Hindlimb muscle (tissue), 1 donor: Measurements from ENCODE around the gene TP63. TPM values are rescaled to one million over a fixed set of nuclear protein-coding genes. Genes with fewer than 3 reads are reported as not detected.
A peak's percentile ranks its signal among the peaks of the same experiment; 100 is the strongest.
"Not testable (repeated sequence)": the region's sequence is repeated elsewhere in the genome, so short reads cannot be mapped to it uniquely, and the experiment has no call there.

Experiments used
- DNase-seq: peaks from one replicate; pipeline ENCODE4 v3.0.0-alpha.2; 2013
- polyA plus RNA-seq: library from polyadenylated mRNA; unstranded; fragments of 120-200 nt; gene quantifications from one replicate; pipeline ENCODE4 v1.2.1, GENCODE V29; 2013; ENCODE audit not compliant: insufficient read length

Gene TP63
- polyA plus RNA-seq, 1 donor = 17.1 TPM

- DNase-seq = no peak
Observed at GRCh38 chr3:189626286-189626685, 4.9 kb upstream of the TP63 start.

- DNase-seq = peak; percentile 20
Observed at GRCh38 chr3:189629803-189630455, 1.3 kb upstream of the TP63 start.

- DNase-seq = peak; percentile 6
Observed at GRCh38 chr3:189630767-189631372, 319 bp upstream of the TP63 start.

GRCh38 chr3:189631409-189631808, 220 bp downstream of the TP63 start:
- no peak for DNase-seq

DNA sequence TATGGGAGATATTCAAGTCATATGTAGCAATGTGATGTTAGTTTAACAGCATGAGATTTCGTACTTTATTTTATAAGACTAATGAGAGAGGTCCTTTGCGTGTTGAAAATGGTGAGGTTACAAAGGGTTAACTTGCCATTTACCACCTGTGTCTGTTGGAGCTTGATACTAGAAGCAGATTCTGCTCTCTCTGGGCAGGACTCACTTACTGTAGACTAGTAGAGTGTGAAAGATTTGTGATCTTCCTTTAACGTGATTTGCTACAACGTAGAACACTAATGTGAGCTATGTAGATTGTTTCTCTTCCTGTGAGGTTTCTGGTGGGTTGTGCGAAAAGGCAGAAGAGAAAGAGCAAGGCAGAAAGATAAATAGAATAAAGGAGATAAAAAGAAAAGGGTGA, 1.1 kb downstream of the TP63 start:
- no peak for DNase-seq

- no peak for DNase-seq
Observed at GRCh38 chr3:189635339-189635738, 4.2 kb downstream of the TP63 start.

DNA sequence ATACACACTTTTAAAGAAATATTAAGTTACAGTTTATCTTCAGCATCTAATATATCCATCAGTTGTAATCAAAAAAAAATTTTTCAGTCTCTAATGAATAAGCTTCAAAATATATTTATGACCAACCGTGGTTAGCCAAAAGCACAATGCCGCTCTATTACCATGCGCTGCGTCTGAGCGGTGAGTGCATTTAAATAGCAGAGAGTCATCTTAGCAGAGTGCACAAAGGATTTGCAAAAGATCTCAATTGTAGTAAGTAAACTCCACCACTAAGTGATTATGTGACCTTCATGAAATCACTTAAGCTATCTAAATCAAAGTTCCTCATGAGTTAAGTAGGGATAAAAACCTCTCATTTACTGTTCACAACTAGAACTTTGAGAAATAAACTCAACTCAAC, 4.9 kb downstream of the TP63 start:
- DNase-seq = no peak

- no peak for DNase-seq
Observed at GRCh38 chr3:189637750-189638149, 6.6 kb downstream of the TP63 start.

DNA sequence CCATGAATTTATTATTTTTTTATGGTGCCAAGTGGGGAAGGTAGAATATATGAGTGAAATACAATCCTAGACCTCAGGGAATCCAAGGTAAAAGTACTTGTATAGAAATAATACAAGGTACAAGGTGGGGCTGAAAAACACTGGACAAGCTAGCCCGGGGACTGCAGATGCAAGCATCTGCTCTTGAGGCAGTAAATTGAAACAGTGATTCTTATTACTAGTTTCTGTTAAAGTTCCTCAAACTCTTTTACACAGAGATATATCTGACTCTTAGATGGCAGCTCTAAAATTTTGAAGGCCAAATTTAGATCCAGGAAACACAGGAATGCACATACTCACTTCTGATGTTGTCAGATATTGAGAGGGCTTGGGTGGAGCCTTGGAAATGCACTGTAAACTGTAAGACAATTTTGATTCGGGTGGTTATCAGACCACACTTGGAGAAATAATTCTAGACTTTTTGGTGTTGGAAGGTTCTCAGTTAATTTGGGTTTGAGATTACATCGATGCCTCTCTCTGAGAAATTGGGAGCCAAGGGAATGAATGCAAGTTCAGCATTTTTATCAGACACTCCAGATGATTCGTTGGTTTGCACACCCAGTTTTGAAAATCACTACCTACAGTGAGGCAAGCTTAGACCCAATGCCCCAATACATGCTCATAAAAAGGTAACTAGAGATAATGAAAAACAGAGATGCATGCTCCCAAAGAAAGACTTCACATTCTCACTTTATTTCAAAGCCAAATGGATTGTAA, 7.3 kb downstream of the TP63 start:
- DNase-seq = no peak

- no peak for DNase-seq
Observed at GRCh38 chr3:189641776-189642175, 10.6 kb downstream of the TP63 start.

GRCh38 chr3:189646853-189647542, 15.8 kb downstream of the TP63 start:
- no peak for DNase-seq

DNA sequence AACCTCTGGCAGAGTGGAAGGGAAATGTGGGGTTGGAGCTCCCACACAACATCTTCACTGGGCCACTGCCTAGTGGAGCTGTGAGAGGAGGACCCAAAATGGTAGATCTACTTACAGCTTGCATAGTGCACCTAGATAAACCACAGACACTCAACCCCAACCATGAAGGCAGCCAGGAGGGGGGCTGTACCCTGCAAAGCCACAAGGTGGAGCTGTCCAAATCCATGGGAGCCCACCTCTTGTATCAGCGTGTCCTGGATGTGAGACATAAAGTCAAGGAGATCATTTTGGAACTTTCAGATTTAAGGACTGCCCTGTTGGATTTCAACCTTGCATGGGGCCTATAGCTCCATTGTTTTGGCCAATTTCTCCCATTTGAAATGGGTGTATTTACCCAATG, 20.9 kb downstream of the TP63 start:
- DNase-seq = no peak

DNA sequence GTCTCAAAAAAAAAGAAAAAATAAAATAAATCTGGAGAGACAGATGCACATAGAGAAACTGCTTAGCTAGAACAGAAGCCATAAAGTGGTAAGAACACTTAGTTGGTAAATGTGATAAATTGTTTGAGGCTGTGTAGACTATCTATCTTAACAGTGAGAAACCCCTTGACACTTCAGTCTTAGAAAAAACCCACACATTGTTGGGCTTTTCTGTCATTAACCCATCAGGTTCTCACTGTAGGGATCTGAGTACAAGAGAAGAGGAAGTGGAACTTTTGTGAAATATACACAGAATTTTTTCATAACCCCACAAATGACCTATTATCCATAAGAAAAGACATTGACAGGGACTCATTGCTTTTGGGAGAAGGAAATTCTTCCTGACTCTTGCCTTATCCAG, 24.4 kb downstream of the TP63 start:
- DNase-seq = no peak

DNA sequence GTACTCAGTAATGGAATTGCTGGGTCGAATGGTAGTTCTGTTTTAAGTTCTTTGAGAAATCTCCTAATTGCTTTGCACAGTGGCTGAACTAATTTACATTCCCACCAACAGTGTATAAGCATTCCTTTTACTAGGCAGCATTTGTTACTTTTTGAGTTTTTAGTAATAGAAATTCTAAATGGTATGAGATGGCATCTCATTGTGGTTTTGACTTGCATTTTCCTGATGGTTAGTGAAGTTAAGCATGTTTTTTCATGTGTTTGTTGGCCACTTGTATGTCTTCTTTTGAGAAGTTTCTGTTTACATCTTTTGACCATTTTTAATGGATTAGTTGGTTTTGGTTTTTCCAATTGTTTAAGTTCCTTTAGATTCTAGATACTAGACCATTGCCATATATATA, 28.4 kb downstream of the TP63 start:
- no peak for DNase-seq

DNA sequence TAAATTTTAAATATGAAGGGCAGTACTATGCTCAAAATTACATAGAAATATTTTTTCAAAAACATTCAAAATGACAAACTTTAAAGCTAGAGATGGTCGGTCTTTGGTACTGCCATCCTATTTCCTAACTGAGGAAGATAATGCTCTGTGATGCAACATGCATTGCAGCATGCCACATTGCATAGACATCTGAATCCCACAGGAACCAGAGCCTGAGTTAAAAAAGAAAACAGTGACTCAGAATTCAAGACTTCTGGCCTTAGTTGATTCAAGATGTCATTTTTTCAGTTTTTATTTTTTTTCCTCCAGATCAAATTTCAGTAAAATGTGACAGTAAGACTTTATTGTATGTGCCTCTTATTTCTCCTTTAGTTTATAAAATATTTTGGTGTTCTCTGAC, 33.1 kb downstream of the TP63 start:
- peak; percentile 18 for DNase-seq

GRCh38 chr3:189672346-189672745, 41.2 kb downstream of the TP63 start:
- not testable (repeated sequence) for DNase-seq

GRCh38 chr3:189673535-189673934, 42.3 kb downstream of the TP63 start:
- no peak for DNase-seq

DNA sequence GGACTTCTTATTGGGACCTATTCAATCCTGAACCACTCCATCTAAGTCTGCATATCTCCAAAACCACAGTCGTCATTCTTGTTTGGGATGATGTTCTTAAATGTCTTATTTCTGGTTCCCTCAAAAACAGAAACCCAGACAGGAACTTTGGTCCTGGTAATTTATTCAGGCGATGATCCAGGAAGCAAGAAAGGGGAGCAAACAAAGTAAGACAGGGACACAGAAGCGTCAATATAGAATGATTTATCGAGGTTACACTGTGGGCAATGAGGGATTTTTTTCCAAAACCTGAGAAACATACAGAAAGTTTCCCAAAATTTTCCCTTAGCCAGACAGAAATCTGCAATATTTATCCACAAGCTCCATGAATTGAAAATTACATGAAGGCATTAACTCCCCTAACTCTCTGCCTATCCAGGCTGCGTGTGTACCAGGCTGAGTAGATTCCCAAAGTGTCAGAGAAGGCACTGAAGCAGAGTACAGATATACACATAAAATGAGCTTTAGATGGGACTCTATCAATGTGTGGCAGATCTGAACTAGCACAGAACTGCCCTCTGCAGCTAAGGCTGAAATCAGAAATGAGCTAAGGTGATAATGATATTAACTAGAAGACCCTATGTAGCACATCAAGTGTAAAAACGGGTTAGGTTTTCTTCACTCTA, 43.2 kb downstream of the TP63 start:
- no peak for DNase-seq

- no peak for DNase-seq
Observed at GRCh38 chr3:189677667-189678066, 46.5 kb downstream of the TP63 start.

- DNase-seq = no peak
Observed at GRCh38 chr3:189680723-189681122, 49.5 kb downstream of the TP63 start.

GRCh38 chr3:189683546-189684255, 52.5 kb downstream of the TP63 start:
- no peak for DNase-seq

- no peak for DNase-seq
Observed at GRCh38 chr3:189684317-189684716, 53.1 kb downstream of the TP63 start.
